HCT116 (cell line): ENCODE measurements around the gene FMO4. TPM values are rescaled to one million over a fixed set of nuclear protein-coding genes. Genes with fewer than 3 reads are reported as not detected.

Source experiments
- ATAC-seq: fragments of 200-7000 bp; cut with Tn5 transposase; 2 replicates; pipeline ENCODE4 v1.9.1; 2020; ENCODE audit warnings: mild to moderate bottlenecking, moderate library complexity
- BruUV-seq: library from RNA; stranded (reverse); fragments of 400-500 nt; replicated peaks from 2 replicates; lab custom pipeline; 2021; lab: Mats Ljungman, UMichigan
- CTCF ChIA-PET: fragments of 300-600 bp; sonication (Branson Sonifier 250); formaldehyde crosslinking; loops from one replicate; lab custom pipeline; 2021; ENCODE audit warnings: antibody characterized with exemption; lab: Charles Lee
- POLR2A ChIA-PET: fragments of 300-600, 350-600 bp; sonication (Branson Sonifier 250); formaldehyde crosslinking; loops from one replicate; lab custom pipeline; 2021; ENCODE audit warnings: antibody characterized with exemption; lab: Charles Lee
- RAD21 ChIA-PET, 2 experiments: fragments of 300-600 bp; sonication (Branson Sonifier 250); formaldehyde crosslinking; loops; one replicate each; lab custom pipeline; 2023; ENCODE audit warnings: low total read pairs in 2 of 2; ENCODE audit not compliant: uncharacterized antibody in 2 of 2, unreplicated experiment in 2 of 2, low non-redundant PET in 1 of 2; lab: Charles Lee
- DNase-seq: peaks from one replicate; pipeline ENCODE4 v3.0.0-alpha.2; 2010; ENCODE audit warnings: low read depth, low spot score
- H2AFZ ChIP-seq: fragments of 200-600 bp; shearing (Covaris generic), sonication (generic); 2 replicates; pipeline ENCODE4 v1.6.1; 2017; ENCODE audit warnings: low read depth, mixed run types, mixed read lengths, antibody characterized with exemption, low read length; ENCODE audit not compliant: poor library complexity, severe bottlenecking
- H3K27ac ChIP-seq: 2 replicates; pipeline ENCODE4 v1.5.1; 2012; ENCODE audit warnings: low read depth, low read length
- H3K27me3 ChIP-seq: fragments of 200-600 bp; sonication (generic); 2 replicates; pipeline ENCODE4 v1.6.1; 2016; ENCODE audit warnings: mixed run types, low read length, mixed read lengths; ENCODE audit not compliant: insufficient read depth
- H3K36me3 ChIP-seq, 2 experiments: fragments of 200-500 bp in 1 of 2; fragments of 200-600 bp in 1 of 2; sonication (Bioruptor generic) in 1 of 2; sonication (generic) in 1 of 2; 2 replicates each; pipeline versions ENCODE4 v1.5.1 to v1.6.1; 2014 to 2016; ENCODE audit warnings: low read length in 2 of 2, inconsistent platforms in 1 of 2, mixed read lengths in 1 of 2, mixed run types in 1 of 2; ENCODE audit not compliant: insufficient read depth in 2 of 2, control insufficient read depth in 1 of 2
- H3K4me1 ChIP-seq, 2 experiments: fragments of 200-600 bp in 1 of 2; sonication (generic) in 1 of 2; 2 replicates each; pipeline versions ENCODE4 v1.5.1 to v1.6.1; 2012 to 2017; ENCODE audit warnings: low read length in 2 of 2, inconsistent platforms in 1 of 2, mild to moderate bottlenecking in 1 of 2, mixed read lengths in 1 of 2, mixed run types in 1 of 2, moderate library complexity in 1 of 2; ENCODE audit not compliant: insufficient read depth in 2 of 2, control insufficient read depth in 1 of 2
- H3K4me2 ChIP-seq: fragments of 200-600 bp; sonication (generic); 2 replicates; pipeline ENCODE4 v1.6.1; 2017; ENCODE audit warnings: mixed run types, low read length, mixed read lengths
- H3K4me3 ChIP-seq, 2 experiments: fragments of 200-600 bp in 1 of 2; sonication (generic) in 1 of 2; replicated peaks in 1 of 2; 2 replicates each; pipeline ENCODE4 v1.5.1; 2011 to 2016; ENCODE audit warnings: low read length in 2 of 2, control low read depth in 1 of 2, low read depth in 1 of 2, mild to moderate bottlenecking in 1 of 2, mixed read lengths in 1 of 2, mixed run types in 1 of 2
- H3K79me2 ChIP-seq: fragments of 200-600 bp; sonication (generic); 2 replicates; pipeline ENCODE4 v1.6.1; 2017; ENCODE audit warnings: mild to moderate bottlenecking, mixed run types, low read length, moderate library complexity, mixed read lengths; ENCODE audit not compliant: insufficient read depth
- H3K9ac ChIP-seq: fragments of 200-600 bp; sonication (generic); 2 replicates; pipeline ENCODE4 v1.6.1; 2016; ENCODE audit warnings: low read length, mixed read lengths
- H3K9me2 ChIP-seq: fragments of 200-600 bp; sonication (generic), shearing (Covaris generic); 2 replicates; pipeline ENCODE4 v1.6.1; 2017; ENCODE audit warnings: mixed run types, mild to moderate bottlenecking, moderate library complexity; ENCODE audit not compliant: insufficient read depth
- H3K9me3 ChIP-seq, 2 experiments: fragments of 200-500 bp in 1 of 2; fragments of 200-600 bp in 1 of 2; sonication (Bioruptor generic) in 1 of 2; sonication (generic) in 1 of 2; 2 replicates each; pipeline ENCODE4 v1.6.1; 2014 to 2017; ENCODE audit warnings: low read length in 2 of 2, mixed read lengths in 2 of 2, inconsistent platforms in 1 of 2, low read depth in 1 of 2, mild to moderate bottlenecking in 1 of 2, mixed run types in 1 of 2, moderate library complexity in 1 of 2; ENCODE audit not compliant: control insufficient read depth in 1 of 2, insufficient read depth in 1 of 2
- H4K20me1 ChIP-seq: fragments of 200-600 bp; sonication (generic), shearing (Covaris generic); 2 replicates; pipeline ENCODE4 v1.6.1; 2017; ENCODE audit warnings: mixed run types, mild to moderate bottlenecking, moderate library complexity; ENCODE audit not compliant: insufficient read depth
- ATF3 ChIP-seq: IDR thresholded peaks from 2 replicates; pipeline ENCODE4 v1.6.1; 2012
- CBX3 ChIP-seq: IDR thresholded peaks from 2 replicates; pipeline ENCODE4 v1.6.1; 2012; ENCODE audit warnings: low read depth
- CEBPB ChIP-seq: IDR thresholded peaks from 2 replicates; pipeline ENCODE4 v1.6.1; 2012; ENCODE audit warnings: low read depth
- EZH2 ChIP-seq: fragments of 200-600 bp; sonication (generic); IDR thresholded peaks from 2 replicates; pipeline ENCODE4 v1.6.1; 2017; ENCODE audit warnings: antibody characterized with exemption, mixed run types
- FOSL1 ChIP-seq: IDR thresholded peaks from 2 replicates; pipeline ENCODE4 v1.6.1; 2012; ENCODE audit warnings: low read depth
- JUND ChIP-seq: IDR thresholded peaks from 2 replicates; pipeline ENCODE4 v1.6.1; 2012
- POLR2AphosphoS5 ChIP-seq: IDR thresholded peaks from 2 replicates; pipeline ENCODE4 v1.6.1; 2011; ENCODE audit warnings: mild to moderate bottlenecking, low read depth, low read length, moderate library complexity
- RAD21 ChIP-seq: IDR thresholded peaks from 2 replicates; pipeline ENCODE4 v1.6.1; 2012; ENCODE audit warnings: low read depth, mild to moderate bottlenecking
- SIN3A ChIP-seq: IDR thresholded peaks from 2 replicates; pipeline ENCODE4 v1.6.1; 2012; ENCODE audit warnings: low read depth
- SP1 ChIP-seq: IDR thresholded peaks from 2 replicates; pipeline ENCODE4 v1.6.1; 2012; ENCODE audit warnings: low read depth
- TCF7L2 ChIP-seq: IDR thresholded peaks from 2 replicates; pipeline ENCODE4 v1.7.0; 2011; ENCODE audit warnings: borderline replicate concordance, inconsistent platforms; ENCODE audit not compliant: insufficient read depth, insufficient read length; ENCODE audit errors: extremely low read depth
- YY1 ChIP-seq: IDR thresholded peaks from 2 replicates; pipeline ENCODE4 v1.6.1; 2011; ENCODE audit warnings: low read length, low read depth, moderate library complexity, mild to moderate bottlenecking; ENCODE audit not compliant: insufficient replicate concordance; ENCODE audit errors: extremely low read depth
- ZBTB33 ChIP-seq: IDR thresholded peaks from 2 replicates; pipeline ENCODE4 v1.6.1; 2011; ENCODE audit warnings: mild to moderate bottlenecking, low read length, moderate library complexity; ENCODE audit not compliant: insufficient replicate concordance; ENCODE audit errors: extremely low read depth
- ZFX ChIP-seq: fragments of 450-650 bp; IDR thresholded peaks from 2 replicates; pipeline ENCODE4 v1.6.1; 2017
- ZNF274 ChIP-seq: fragments of 200-500 bp; sonication (Bioruptor generic); IDR thresholded peaks from 2 replicates; pipeline ENCODE4 v1.6.1; 2014; ENCODE audit warnings: mild to moderate bottlenecking, low read depth, low read length, inconsistent platforms
- intact Hi-C: fragments of 100-400 bp; cut with micrococcal nuclease; formaldehyde crosslinking; loops from 2 replicates; pipeline ENCODE4 v1.10.0; 2022
- total RNA-seq: library from RNA; stranded (reverse); gene quantifications from one replicate; pipeline ENCODE4 v1.2.1, GENCODE V29; 2021; ENCODE audit not compliant: unreplicated experiment
- TF ChIP-seq, protein P1 (sequence below): IDR thresholded peaks from 2 replicates; pipeline ENCODE4 v1.6.1; 2012

FMO4 gene
- total RNA-seq, 1 experiment from 2014 or later, result 1.4 TPM

DNA sequence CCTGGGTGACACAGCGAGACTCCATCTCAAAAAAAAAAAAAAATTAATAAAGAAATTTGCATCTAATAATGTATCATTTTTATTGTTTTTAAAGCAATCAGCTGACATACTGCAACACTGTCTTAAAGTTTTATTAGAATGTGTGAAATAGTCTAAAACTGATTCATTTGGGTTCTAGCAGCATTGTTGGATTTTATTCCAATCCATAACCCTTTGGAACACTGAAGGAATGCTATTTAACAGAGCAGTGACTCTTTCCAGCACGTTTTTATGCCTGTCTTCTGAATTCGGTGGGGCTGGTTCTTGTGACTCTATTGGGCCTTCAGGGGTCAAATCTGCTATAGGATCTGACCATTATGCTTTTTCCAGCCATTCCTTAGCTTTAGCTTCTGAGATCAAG, 18.2 kb upstream of the FMO4 start:
- DNase-seq (no peak), ATAC-seq (no peak)
- H3K9me3 ChIP-seq, result peaks cover 0 to 3% of the 10 kb centered on the region in 2 experiments; a peak in 2 of 4 replicates
- H3K9me2 ChIP-seq, result no peaks in the 10 kb centered on the region
- TF ChIP-seq ZFX, result no peak
- TF ChIP-seq CEBPB, result no peak
- no peak for TF ChIP-seq YY1
- TF ChIP-seq RAD21, result no peak
- no peak for TF ChIP-seq POLR2AphosphoS5
- ChIA-PET CTCF (interaction anchor here (2.0 kb wide), 1 partner anchor 18 kb away, joined by 8 read pairs; the partner anchor contains the start of gene FMO4), POLR2A (no interaction called here), RAD21 (no interaction called here)
- H2AFZ ChIP-seq, result no peak overlapping the region
- H3K4me1 ChIP-seq, result no peaks in the 10 kb centered on the region
- no peak overlapping the region for H3K4me3 ChIP-seq
- BruUV-seq, result no TSS peak
- no peak overlapping the region for H3K9ac ChIP-seq
- H3K27ac ChIP-seq, result no peak overlapping the region
- H3K79me2 ChIP-seq, result no peaks in the 10 kb centered on the region
- H3K36me3 ChIP-seq, result no peaks in the 10 kb centered on the region
- no peaks in the 10 kb centered on the region for H4K20me1 ChIP-seq
- H3K4me2 ChIP-seq, result no peak overlapping the region
- H3K27me3 ChIP-seq, result no peaks in the 10 kb centered on the region; the same call in 1 of the 2 replicates
- intact Hi-C loops, result no loop called here

DNA sequence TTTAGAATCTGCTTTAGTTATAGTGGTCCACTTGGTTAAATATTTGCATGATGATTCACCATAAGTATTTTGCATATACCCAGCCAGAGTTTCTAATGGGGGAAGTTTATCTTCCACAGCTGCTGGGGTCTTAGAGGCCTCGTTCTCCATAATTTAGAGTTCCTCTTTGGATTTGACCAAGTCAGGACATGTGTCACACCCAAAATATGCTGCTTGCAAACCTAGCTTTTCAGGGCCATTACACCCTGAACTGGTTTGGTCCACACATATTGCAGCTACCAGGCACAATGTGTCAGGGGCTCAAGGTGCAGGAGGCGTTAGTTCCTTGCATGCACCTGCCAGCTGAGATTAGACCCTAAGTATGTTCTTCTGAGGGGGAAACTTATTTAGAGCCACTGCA, 17.1 kb upstream of the FMO4 start:
- Histone ChIP-seq H3K27me3 (no peaks in the 10 kb centered on the region; the same call in 1 of the 2 replicates), H3K79me2 (no peaks in the 10 kb centered on the region)
- CTCF ChIA-PET, result interaction anchor here (3.0 kb wide), 1 partner anchor 17 kb away, joined by 8 read pairs; the partner anchor contains the start of gene FMO4

More for the DNA sequence above, 17.1 kb upstream of the FMO4 start:
- H3K9me2 ChIP-seq, result no peaks in the 10 kb centered on the region
- H3K4me3 ChIP-seq, result no peak overlapping the region
- no peak overlapping the region for H3K4me2 ChIP-seq
- H3K9me3 ChIP-seq, result peaks cover 0 to 3% of the 10 kb centered on the region in 2 experiments; a peak in 2 of 4 replicates
- TF ChIP-seq SP1 (no peak), SIN3A (no peak), CBX3 (no peak), YY1 (no peak), TCF7L2 (no peak), ATF3 (no peak), FOSL1 (no peak), ZBTB33 (no peak), RAD21 (no peak), ZFX (no peak), EZH2 (no peak), JUND (no peak), ZNF274 (no peak)
- TF ChIP-seq, protein P1, sequence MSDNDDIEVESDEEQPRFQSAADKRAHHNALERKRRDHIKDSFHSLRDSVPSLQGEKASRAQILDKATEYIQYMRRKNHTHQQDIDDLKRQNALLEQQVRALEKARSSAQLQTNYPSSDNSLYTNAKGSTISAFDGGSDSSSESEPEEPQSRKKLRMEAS, result no peak
- intact Hi-C loops, result no loop called here
- ATAC-seq, result no peak
- no peaks in the 10 kb centered on the region for H4K20me1 ChIP-seq
- POLR2A ChIA-PET, result no interaction called here
- no peak for DNase-seq
- H3K4me1 ChIP-seq, result no peaks in the 10 kb centered on the region
- no peak overlapping the region for H2AFZ ChIP-seq
- H3K9ac ChIP-seq, result no peak overlapping the region
- no TSS peak for BruUV-seq
- H3K36me3 ChIP-seq, result no peaks in the 10 kb centered on the region
- H3K27ac ChIP-seq, result no peak overlapping the region
- RAD21 ChIA-PET, result no interaction called here
